Right hindlimb (tissue), 1 donor: ENCODE results near the gene TMEM201.
"Not testable (repeated sequence)": the region's sequence is repeated elsewhere in the genome, so short reads cannot be mapped to it uniquely, and the experiment has no call there.

Experiments used
- DNase-seq: peaks from one replicate; pipeline ENCODE4 v3.0.0-alpha.2; 2018

The TMEM201 gene

GRCh38 chr1:9588551-9589143 lies at the start of gene TMEM201:
TMEM201 (plus strand) TSS chr1:9588911; CDS start chr1:9588931, 20 bp downstream.
- peak; percentile 96 for DNase-seq

GRCh38 chr1:9539165-9539828 lies 49.4 kb upstream of the TMEM201 start, which contains the start of gene SLC25A33:
SLC25A33 (plus strand) TSS chr1:9539465; CDS start chr1:9539692, 227 bp downstream.
- peak; percentile 99 for DNase-seq

GRCh38 chr1:9539829-9540550 lies 48.7 kb upstream of the TMEM201 start:
- DNase-seq: peak; percentile 68

GRCh38 chr1:9542430-9542829 lies 46.3 kb upstream of the TMEM201 start:
- peak; percentile 27 for DNase-seq

GRCh38 chr1:9544926-9545325 lies 43.8 kb upstream of the TMEM201 start:
- no peak for DNase-seq

- DNase-seq: no peak
Measured at GRCh38 chr1:9549955-9550546, 38.7 kb upstream of the TMEM201 start.

- no peak for DNase-seq
Measured at GRCh38 chr1:9551984-9552383, 36.7 kb upstream of the TMEM201 start.

GRCh38 chr1:9553736-9554144 lies 35.0 kb upstream of the TMEM201 start:
- DNase-seq: no peak

GRCh38 chr1:9555942-9556341 lies 32.8 kb upstream of the TMEM201 start:
- DNase-seq: no peak

- DNase-seq: no peak
Measured at GRCh38 chr1:9557624-9558023, 31.1 kb upstream of the TMEM201 start.

GRCh38 chr1:9558271-9558945 lies 30.3 kb upstream of the TMEM201 start:
- no peak for DNase-seq

- DNase-seq: no peak
Measured at GRCh38 chr1:9558946-9559545, 29.7 kb upstream of the TMEM201 start.

GRCh38 chr1:9559673-9560072 lies 29.0 kb upstream of the TMEM201 start:
- no peak for DNase-seq

- not testable (repeated sequence) for DNase-seq
Measured at GRCh38 chr1:9560090-9560489, 28.6 kb upstream of the TMEM201 start.

GRCh38 chr1:9561429-9561828 lies 27.3 kb upstream of the TMEM201 start:
- DNase-seq: no peak

GRCh38 chr1:9569267-9569666 lies 19.4 kb upstream of the TMEM201 start:
- DNase-seq: no peak

GRCh38 chr1:9570886-9571529 lies 17.7 kb upstream of the TMEM201 start:
- DNase-seq: not testable (repeated sequence)

GRCh38 chr1:9573723-9574122 lies 15.0 kb upstream of the TMEM201 start:
- DNase-seq: no peak

- no peak for DNase-seq
Measured at GRCh38 chr1:9575486-9575885, 13.2 kb upstream of the TMEM201 start.

- DNase-seq: no peak
Measured at GRCh38 chr1:9576903-9577302, 11.8 kb upstream of the TMEM201 start.

GRCh38 chr1:9577423-9577822 lies 11.3 kb upstream of the TMEM201 start:
- DNase-seq: no peak

- no peak for DNase-seq
Measured at GRCh38 chr1:9580942-9581341, 7.8 kb upstream of the TMEM201 start.
